ENCODE measurements around the gene WNT7A. TPM values are rescaled to one million over a fixed set of nuclear protein-coding genes. Genes with fewer than 3 reads are reported as not detected.

Gene WNT7A
- polyA plus RNA-seq, 4 donors: 0.01 TPM; not detected in 3

GRCh38 chr3:13896473-13897154 lies 16.7 kb upstream of the WNT7A start:
- FAIRE-seq: no peak
- 15 to 20% (median 20%) methylated on average over 12 of the region's 12 CpGs for WGBS, 3 donors
- Histone ChIP-seq H3K4me1 (ENCODE audit: control insufficient read depth in 3 of 3, insufficient read depth in 2 of 3, low read depth in 1 of 3, low read length in 2 of 3) (peaks cover 0 to 11% (median 0%) of the 10 kb centered on the region in 3 donors), H3K9me3 (ENCODE audit: control insufficient read depth in 2 of 2, insufficient read depth in 1 of 2, low read depth in 1 of 2, low read length in 1 of 2) (peaks cover 2 to 7% of the 10 kb centered on the region in 2 donors), H3K4me3 (ENCODE audit: low read depth in 1 of 3, low read length in 3 of 3) (peak overlapping the region in 1 of 3 donors; percentile 54), H3K27me3 (ENCODE audit: control insufficient read depth in 3 of 3, insufficient read depth in 3 of 3, low read length in 3 of 3) (peaks cover 0 to 16% (median 0%) of the 10 kb centered on the region in 3 donors), H3K36me3 (ENCODE audit: control insufficient read depth in 3 of 3, insufficient read depth in 2 of 3, low read depth in 1 of 3, low read length in 3 of 3) (no peaks in the 10 kb centered on the region), H3K27ac (ENCODE audit: low read depth in 1 of 3, low read length in 2 of 3) (no peak overlapping the region)
- peak; percentile 83 to 85 for DNase-seq

DNA sequence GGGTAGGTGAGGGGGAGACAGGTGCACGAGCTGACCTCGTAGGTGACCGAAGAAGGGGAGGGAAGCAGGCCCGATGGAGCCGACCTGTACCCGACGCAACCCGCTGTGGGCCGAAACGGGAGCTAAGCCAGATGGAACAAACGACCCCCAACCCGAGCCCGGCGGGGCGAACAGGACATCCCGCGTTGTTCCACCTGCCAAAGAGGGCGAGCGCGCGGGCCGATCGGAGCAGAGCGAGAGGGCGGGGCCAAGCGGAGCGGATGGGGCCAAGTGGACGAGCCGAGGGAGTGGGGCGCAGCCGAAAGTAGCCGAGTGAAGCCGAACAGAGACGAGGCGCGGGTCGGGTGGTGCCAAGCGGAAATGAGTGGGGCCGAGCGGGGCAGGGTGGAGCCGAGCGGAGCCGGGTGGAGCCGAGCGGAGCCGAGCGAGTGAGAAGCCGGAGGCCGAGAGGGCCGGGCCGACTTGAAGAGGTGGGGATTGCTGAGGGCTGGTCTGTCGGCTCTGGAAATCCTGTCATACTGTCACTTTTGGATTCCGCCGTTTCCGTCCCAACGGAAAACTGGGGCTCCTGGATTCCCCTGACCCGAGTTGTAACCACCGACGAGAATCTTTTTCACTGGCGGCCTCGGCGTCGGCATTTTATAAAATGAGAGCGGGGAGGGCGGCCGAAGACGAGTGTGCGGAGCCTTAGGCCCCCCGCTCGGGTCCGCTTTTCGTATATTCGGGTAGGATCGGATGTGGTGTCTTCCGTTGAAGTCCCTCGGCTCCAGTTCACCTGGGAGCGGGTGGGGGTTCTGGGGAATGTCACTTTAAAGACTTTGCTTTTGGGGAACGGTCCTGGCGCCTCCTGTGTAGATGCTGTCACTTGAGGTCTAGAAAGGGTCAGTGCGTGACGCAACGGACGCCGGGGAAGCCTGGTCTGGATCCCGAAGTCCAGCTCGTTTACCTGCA lies 15.6 kb upstream of the WNT7A start:
- Histone ChIP-seq H3K9me3 (ENCODE audit: control insufficient read depth in 2 of 2, insufficient read depth in 1 of 2, low read depth in 1 of 2, low read length in 1 of 2) (peaks cover under 1 to 5% of the 10 kb centered on the region in 2 donors), H3K36me3 (ENCODE audit: control insufficient read depth in 3 of 3, insufficient read depth in 2 of 3, low read depth in 1 of 3, low read length in 3 of 3) (no peaks in the 10 kb centered on the region), H3K4me1 (ENCODE audit: control insufficient read depth in 3 of 3, insufficient read depth in 2 of 3, low read depth in 1 of 3, low read length in 2 of 3) (peaks cover 0 to 11% (median 0%) of the 10 kb centered on the region in 3 donors), H3K27ac (ENCODE audit: low read depth in 1 of 3, low read length in 2 of 3) (peak overlapping the region in 1 of 3 donors; percentile 66), H3K4me3 (ENCODE audit: low read depth in 1 of 3, low read length in 3 of 3) (peak overlapping the region in 2 of 3 donors; percentile 51 to 54), H3K27me3 (ENCODE audit: control insufficient read depth in 3 of 3, insufficient read depth in 3 of 3, low read length in 3 of 3) (peaks cover 0 to 18% (median 0%) of the 10 kb centered on the region in 3 donors)
- DNase-seq: peak; percentile 95 to 96
- FAIRE-seq: no peak
- WGBS, 3 donors: 1 to 2% (median 2%) methylated on average over 85 to 86 of the region's 86 CpGs

- FAIRE-seq (no peak), DNase-seq (peak in 1 of 2 donors; percentile 10)
- no peaks in the 10 kb centered on the region for H3K9me3 ChIP-seq (ENCODE audit: control insufficient read depth in 2 of 2, insufficient read depth in 1 of 2, low read depth in 1 of 2, low read length in 1 of 2)
- peak overlapping the region in 2 of 3 donors; percentile 51 to 54 for H3K4me3 ChIP-seq (ENCODE audit: low read depth in 1 of 3, low read length in 3 of 3)
- no peak overlapping the region for H3K27ac ChIP-seq (ENCODE audit: low read depth in 1 of 3, low read length in 2 of 3)
- no peaks in the 10 kb centered on the region for H3K36me3 ChIP-seq (ENCODE audit: control insufficient read depth in 3 of 3, insufficient read depth in 2 of 3, low read depth in 1 of 3, low read length in 3 of 3)
- WGBS, 3 donors: 31 to 52% (median 35%) methylated on average over 20 of the region's 20 CpGs
- H3K4me1 ChIP-seq (ENCODE audit: control insufficient read depth in 3 of 3, insufficient read depth in 2 of 3, low read depth in 1 of 3, low read length in 2 of 3): peaks cover 0 to 11% (median 0%) of the 10 kb centered on the region in 3 donors
- H3K27me3 ChIP-seq (ENCODE audit: control insufficient read depth in 3 of 3, insufficient read depth in 3 of 3, low read length in 3 of 3): peaks cover 0 to 20% (median 0%) of the 10 kb centered on the region in 3 donors
Observed at GRCh38 chr3:13894807-13895154, 14.9 kb upstream of the WNT7A start.

DNA sequence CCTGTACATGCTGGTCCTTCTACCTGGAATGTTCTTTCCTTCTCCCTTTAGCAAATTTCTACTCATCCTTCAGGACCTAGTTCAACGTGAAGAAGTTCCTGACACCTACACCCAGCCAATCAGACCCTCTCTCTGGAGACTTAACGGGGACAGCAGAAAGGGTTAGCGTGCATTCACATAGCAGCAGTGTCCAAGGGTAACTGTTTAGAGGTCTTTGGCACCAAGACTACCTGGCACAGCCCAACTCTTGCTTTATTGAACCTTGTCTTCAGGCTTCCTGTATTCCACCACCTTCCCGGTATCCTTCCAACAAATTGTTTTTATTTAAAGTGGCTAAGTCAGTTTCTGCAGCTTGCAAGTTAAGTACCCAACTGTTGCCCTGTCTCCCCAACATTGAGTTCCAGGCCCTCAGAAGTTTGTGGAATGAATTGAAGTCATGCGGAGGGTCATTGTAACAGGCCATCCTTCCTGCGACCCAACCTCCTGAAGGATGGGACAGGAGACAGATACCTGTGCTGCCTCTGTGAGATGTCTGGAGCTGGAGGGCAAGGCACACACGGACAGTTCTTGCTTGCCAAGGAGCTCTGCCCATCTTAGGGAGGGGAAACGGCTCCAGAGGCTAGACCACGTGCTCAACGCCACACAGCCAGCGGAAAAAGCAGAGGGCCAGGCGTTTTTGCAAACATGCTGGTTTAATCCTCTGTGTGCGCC lies 14.4 kb upstream of the WNT7A start:
- DNase-seq: peak in 1 of 2 donors; percentile 13
- Histone ChIP-seq H3K9me3 (ENCODE audit: control insufficient read depth in 2 of 2, insufficient read depth in 1 of 2, low read depth in 1 of 2, low read length in 1 of 2) (no peaks in the 10 kb centered on the region), H3K27me3 (ENCODE audit: control insufficient read depth in 3 of 3, insufficient read depth in 3 of 3, low read length in 3 of 3) (peaks cover 0 to 20% (median 0%) of the 10 kb centered on the region in 3 donors), H3K4me3 (ENCODE audit: low read depth in 1 of 3, low read length in 3 of 3) (no peak overlapping the region), H3K27ac (ENCODE audit: low read depth in 1 of 3, low read length in 2 of 3) (no peak overlapping the region), H3K36me3 (ENCODE audit: control insufficient read depth in 3 of 3, insufficient read depth in 2 of 3, low read depth in 1 of 3, low read length in 3 of 3) (no peaks in the 10 kb centered on the region), H3K4me1 (ENCODE audit: control insufficient read depth in 3 of 3, insufficient read depth in 2 of 3, low read depth in 1 of 3, low read length in 2 of 3) (peaks cover 0 to 11% (median 0%) of the 10 kb centered on the region in 3 donors)
- 47 to 71% (median 68%) methylated on average over 13 of the region's 13 CpGs for WGBS, 3 donors
- FAIRE-seq: no peak

- no peak for FAIRE-seq
- Histone ChIP-seq H3K27me3 (ENCODE audit: control insufficient read depth in 3 of 3, insufficient read depth in 3 of 3, low read length in 3 of 3) (peaks cover 0 to 20% (median 0%) of the 10 kb centered on the region in 3 donors), H3K4me3 (ENCODE audit: low read depth in 1 of 3, low read length in 3 of 3) (no peak overlapping the region), H3K27ac (ENCODE audit: low read depth in 1 of 3, low read length in 2 of 3) (no peak overlapping the region), H3K4me1 (ENCODE audit: control insufficient read depth in 3 of 3, insufficient read depth in 2 of 3, low read depth in 1 of 3, low read length in 2 of 3) (peaks cover 0 to 11% (median 0%) of the 10 kb centered on the region in 3 donors), H3K36me3 (ENCODE audit: control insufficient read depth in 3 of 3, insufficient read depth in 2 of 3, low read depth in 1 of 3, low read length in 3 of 3) (no peaks in the 10 kb centered on the region), H3K9me3 (ENCODE audit: control insufficient read depth in 2 of 2, insufficient read depth in 1 of 2, low read depth in 1 of 2, low read length in 1 of 2) (no peaks in the 10 kb centered on the region)
- WGBS, 3 donors: 88 to 95% (median 89%) methylated on average over 2 of the region's 2 CpGs
- DNase-seq: no peak
Observed at GRCh38 chr3:13892304-13892703, 12.4 kb upstream of the WNT7A start.

DNA sequence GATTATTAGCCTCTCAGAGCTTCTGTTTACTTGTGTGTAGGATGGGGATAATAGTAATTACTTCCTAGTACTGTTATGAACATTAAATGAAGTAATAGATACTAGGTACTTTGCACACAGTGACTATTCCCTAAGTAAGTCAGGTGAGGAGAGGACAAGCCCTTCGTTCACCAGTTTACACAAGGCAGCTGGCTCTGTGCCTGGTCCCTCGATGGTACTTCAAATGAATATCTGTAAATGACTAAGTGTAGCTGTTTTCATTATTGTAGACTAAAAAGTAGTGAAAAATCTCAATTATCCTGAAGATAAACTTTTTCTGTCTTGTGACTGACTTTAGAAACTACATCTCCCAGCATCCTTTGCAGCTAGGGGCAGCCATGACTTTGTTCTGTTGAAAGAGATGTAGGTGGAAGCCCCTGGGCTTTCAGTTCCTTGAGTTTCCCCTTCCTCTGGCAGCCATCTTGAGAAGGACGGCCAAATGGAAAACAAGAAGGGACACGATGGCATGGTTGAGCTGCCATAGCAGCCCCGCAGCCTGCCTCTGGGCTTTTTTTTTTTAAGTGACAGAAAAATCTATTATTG lies 11.7 kb upstream of the WNT7A start:
- FAIRE-seq (no peak), DNase-seq (peak in 1 of 2 donors; percentile 16)
- Histone ChIP-seq H3K4me3 (ENCODE audit: low read depth in 1 of 3, low read length in 3 of 3) (no peak overlapping the region), H3K9me3 (ENCODE audit: control insufficient read depth in 2 of 2, insufficient read depth in 1 of 2, low read depth in 1 of 2, low read length in 1 of 2) (no peaks in the 10 kb centered on the region), H3K27ac (ENCODE audit: low read depth in 1 of 3, low read length in 2 of 3) (no peak overlapping the region), H3K27me3 (ENCODE audit: control insufficient read depth in 3 of 3, insufficient read depth in 3 of 3, low read length in 3 of 3) (peaks cover 0 to 20% (median 0%) of the 10 kb centered on the region in 3 donors), H3K4me1 (ENCODE audit: control insufficient read depth in 3 of 3, insufficient read depth in 2 of 3, low read depth in 1 of 3, low read length in 2 of 3) (peaks cover 0 to 11% (median 0%) of the 10 kb centered on the region in 3 donors), H3K36me3 (ENCODE audit: control insufficient read depth in 3 of 3, insufficient read depth in 2 of 3, low read depth in 1 of 3, low read length in 3 of 3) (no peaks in the 10 kb centered on the region)
- 67 to 79% (median 72%) methylated on average over 5 of the region's 5 CpGs for WGBS, 3 donors

DNA sequence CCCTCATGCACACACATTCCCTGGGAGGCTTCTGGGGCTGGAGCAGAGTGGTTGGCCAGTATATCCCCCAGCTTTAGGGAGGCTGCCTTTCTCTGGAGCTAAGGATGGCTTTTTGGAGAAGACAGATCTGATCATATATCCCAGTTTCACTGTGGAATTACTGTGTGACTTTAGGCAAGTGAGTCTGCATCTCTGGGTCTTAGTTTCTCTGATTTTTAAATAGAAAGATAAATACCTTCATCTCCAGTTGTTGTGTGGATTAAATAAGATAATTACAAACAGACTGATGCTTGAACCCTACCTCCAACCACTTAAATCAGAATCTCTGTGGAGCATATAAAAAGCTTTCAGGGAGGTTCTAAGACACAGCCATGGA lies 11.1 kb upstream of the WNT7A start:
- Histone ChIP-seq H3K4me3 (ENCODE audit: low read depth in 1 of 3, low read length in 3 of 3) (no peak overlapping the region), H3K27me3 (ENCODE audit: control insufficient read depth in 3 of 3, insufficient read depth in 3 of 3, low read length in 3 of 3) (peaks cover 0 to 20% (median 0%) of the 10 kb centered on the region in 3 donors), H3K9me3 (ENCODE audit: control insufficient read depth in 2 of 2, insufficient read depth in 1 of 2, low read depth in 1 of 2, low read length in 1 of 2) (no peaks in the 10 kb centered on the region), H3K36me3 (ENCODE audit: control insufficient read depth in 3 of 3, insufficient read depth in 2 of 3, low read depth in 1 of 3, low read length in 3 of 3) (no peaks in the 10 kb centered on the region), H3K27ac (ENCODE audit: low read depth in 1 of 3, low read length in 2 of 3) (no peak overlapping the region), H3K4me1 (ENCODE audit: control insufficient read depth in 3 of 3, insufficient read depth in 2 of 3, low read depth in 1 of 3, low read length in 2 of 3) (peaks cover 0 to 7% (median 0%) of the 10 kb centered on the region in 3 donors)
- FAIRE-seq (no peak), DNase-seq (no peak)

Measured in small intestine (tissue), 7 donors.